ENCODE measurements around the gene LYPLAL1.

Gene LYPLAL1

GRCh38 chr1:219159946-219160645, 13.6 kb upstream of the LYPLAL1 start:
- no peak for DNase-seq
- in situ Hi-C loops (cut with MboI; ENCODE audit: low pct_unique_long_range_greater_than_20kb, low sequenced_read_pairs), result no loop called here

GRCh38 chr1:219160967-219161366, 12.7 kb upstream of the LYPLAL1 start:
- DNase-seq, result no peak
- in situ Hi-C loops (cut with MboI; ENCODE audit: low pct_unique_long_range_greater_than_20kb, low sequenced_read_pairs), result no loop called here

- in situ Hi-C loops (cut with MboI; ENCODE audit: low pct_unique_long_range_greater_than_20kb, low sequenced_read_pairs), result no loop called here
- no peak for DNase-seq
Observed at GRCh38 chr1:219161371-219161770, 12.3 kb upstream of the LYPLAL1 start.

- in situ Hi-C loops (cut with MboI; ENCODE audit: low pct_unique_long_range_greater_than_20kb, low sequenced_read_pairs), result no loop called here
- DNase-seq, result no peak
Observed at GRCh38 chr1:219163401-219163954, 10.2 kb upstream of the LYPLAL1 start.

GRCh38 chr1:219171192-219171935, 2.3 kb upstream of the LYPLAL1 start:
- DNase-seq, result no peak
- in situ Hi-C loops (cut with MboI; ENCODE audit: low pct_unique_long_range_greater_than_20kb, low sequenced_read_pairs), result no loop called here

- no peak for DNase-seq
- in situ Hi-C loops (cut with MboI; ENCODE audit: low pct_unique_long_range_greater_than_20kb, low sequenced_read_pairs), result no loop called here
Observed at GRCh38 chr1:219172821-219173220, 857 bp upstream of the LYPLAL1 start.

- in situ Hi-C loops (cut with MboI; ENCODE audit: low pct_unique_long_range_greater_than_20kb, low sequenced_read_pairs), result no loop called here
- no peak for DNase-seq
Observed at GRCh38 chr1:219173434-219173757, 282 bp upstream of the LYPLAL1 start.

GRCh38 chr1:219174460-219175211, 958 bp downstream of the LYPLAL1 start:
- in situ Hi-C loops (cut with MboI; ENCODE audit: low pct_unique_long_range_greater_than_20kb, low sequenced_read_pairs), result no loop called here
- peak; percentile 44 for DNase-seq

GRCh38 chr1:219175212-219175564, 1.5 kb downstream of the LYPLAL1 start:
- in situ Hi-C loops (cut with MboI; ENCODE audit: low pct_unique_long_range_greater_than_20kb, low sequenced_read_pairs), result no loop called here
- DNase-seq, result no peak

GRCh38 chr1:219176168-219176567, 2.5 kb downstream of the LYPLAL1 start:
- in situ Hi-C loops (cut with MboI; ENCODE audit: low pct_unique_long_range_greater_than_20kb, low sequenced_read_pairs), result no loop called here
- no peak for DNase-seq

GRCh38 chr1:219177363-219177762, 3.7 kb downstream of the LYPLAL1 start:
- in situ Hi-C loops (cut with MboI; ENCODE audit: low pct_unique_long_range_greater_than_20kb, low sequenced_read_pairs), result no loop called here
- DNase-seq, result no peak

GRCh38 chr1:219177940-219178339, 4.3 kb downstream of the LYPLAL1 start:
- in situ Hi-C loops (cut with MboI; ENCODE audit: low pct_unique_long_range_greater_than_20kb, low sequenced_read_pairs), result no loop called here

GRCh38 chr1:219179293-219179692, 5.6 kb downstream of the LYPLAL1 start:
- DNase-seq, result no peak
- in situ Hi-C loops (cut with MboI; ENCODE audit: low pct_unique_long_range_greater_than_20kb, low sequenced_read_pairs), result no loop called here

More at GRCh38 chr1:219177940-219178339, 4.3 kb downstream of the LYPLAL1 start:
- DNase-seq, result no peak

GRCh38 chr1:219184337-219184736, 10.7 kb downstream of the LYPLAL1 start:
- no peak for DNase-seq
- in situ Hi-C loops (cut with MboI; ENCODE audit: low pct_unique_long_range_greater_than_20kb, low sequenced_read_pairs), result no loop called here

GRCh38 chr1:219185486-219186117, 11.9 kb downstream of the LYPLAL1 start:
- in situ Hi-C loops (cut with MboI; ENCODE audit: low pct_unique_long_range_greater_than_20kb, low sequenced_read_pairs), result no loop called here
- no peak for DNase-seq

GRCh38 chr1:219188331-219188803, 14.7 kb downstream of the LYPLAL1 start:
- in situ Hi-C loops (cut with MboI; ENCODE audit: low pct_unique_long_range_greater_than_20kb, low sequenced_read_pairs), result no loop called here
- peak; percentile 14 for DNase-seq

GRCh38 chr1:219189021-219189824, 15.5 kb downstream of the LYPLAL1 start:
- in situ Hi-C loops (cut with MboI; ENCODE audit: low pct_unique_long_range_greater_than_20kb, low sequenced_read_pairs), result no loop called here
- DNase-seq, result no peak

GRCh38 chr1:219189952-219190351, 16.3 kb downstream of the LYPLAL1 start:
- no peak for DNase-seq
- in situ Hi-C loops (cut with MboI; ENCODE audit: low pct_unique_long_range_greater_than_20kb, low sequenced_read_pairs), result no loop called here

GRCh38 chr1:219190605-219191004, 16.9 kb downstream of the LYPLAL1 start:
- no peak for DNase-seq
- in situ Hi-C loops (cut with MboI; ENCODE audit: low pct_unique_long_range_greater_than_20kb, low sequenced_read_pairs), result no loop called here

All from KBM-7 (cell line).